AG09319 (cell line): Measurements from ENCODE around the gene AGPAT3.

ENCODE experiments used
- DNase-seq: peaks from one replicate; pipeline ENCODE4 v3.0.0-alpha.2; 2010; ENCODE audit warnings: low read depth; ENCODE audit errors: extremely low read depth
- TF ChIP-seq, protein P1 (sequence below): IDR thresholded peaks from 2 replicates; pipeline ENCODE4 v1.5.1; 2011; ENCODE audit warnings: low read depth, mild to moderate bottlenecking, inconsistent platforms, low read length, moderate library complexity

The AGPAT3 gene

DNA sequence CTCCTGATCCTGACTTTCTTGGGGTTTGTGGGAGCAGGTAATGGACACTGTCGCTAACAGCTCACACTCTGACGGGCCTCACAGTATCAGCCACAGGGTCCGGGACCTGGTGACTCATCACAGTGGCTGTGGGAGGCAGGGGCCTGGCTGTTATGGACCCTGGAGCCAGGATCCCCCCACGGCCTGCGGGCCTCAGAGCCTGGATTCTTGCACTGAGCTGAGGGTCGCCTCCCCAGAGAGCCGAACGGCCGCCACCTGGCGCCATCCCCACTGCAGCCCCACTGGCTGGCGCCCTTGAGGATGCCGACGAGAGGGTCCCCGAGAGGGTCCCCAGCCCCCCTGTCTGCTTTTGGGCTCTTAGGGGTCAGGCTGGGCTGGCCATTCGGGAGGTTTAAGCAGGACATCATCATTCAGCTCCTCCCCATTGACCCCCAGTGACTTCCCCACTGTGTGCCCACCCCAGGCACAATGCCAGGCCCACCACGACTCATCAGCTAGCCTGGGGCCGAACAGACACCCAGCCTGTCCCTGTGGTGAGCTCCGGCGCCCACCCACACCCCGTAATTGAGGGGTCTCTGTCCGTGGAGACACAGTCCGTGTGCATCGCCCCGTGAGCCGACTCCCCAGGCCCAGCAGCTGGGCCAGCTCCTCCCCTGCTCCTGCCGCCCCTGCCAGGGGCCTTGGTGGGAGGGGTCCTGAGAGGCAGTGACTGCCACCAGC is 116.3 kb downstream of the AGPAT3 start:
- no peak for DNase-seq
- TF ChIP-seq, protein P1, sequence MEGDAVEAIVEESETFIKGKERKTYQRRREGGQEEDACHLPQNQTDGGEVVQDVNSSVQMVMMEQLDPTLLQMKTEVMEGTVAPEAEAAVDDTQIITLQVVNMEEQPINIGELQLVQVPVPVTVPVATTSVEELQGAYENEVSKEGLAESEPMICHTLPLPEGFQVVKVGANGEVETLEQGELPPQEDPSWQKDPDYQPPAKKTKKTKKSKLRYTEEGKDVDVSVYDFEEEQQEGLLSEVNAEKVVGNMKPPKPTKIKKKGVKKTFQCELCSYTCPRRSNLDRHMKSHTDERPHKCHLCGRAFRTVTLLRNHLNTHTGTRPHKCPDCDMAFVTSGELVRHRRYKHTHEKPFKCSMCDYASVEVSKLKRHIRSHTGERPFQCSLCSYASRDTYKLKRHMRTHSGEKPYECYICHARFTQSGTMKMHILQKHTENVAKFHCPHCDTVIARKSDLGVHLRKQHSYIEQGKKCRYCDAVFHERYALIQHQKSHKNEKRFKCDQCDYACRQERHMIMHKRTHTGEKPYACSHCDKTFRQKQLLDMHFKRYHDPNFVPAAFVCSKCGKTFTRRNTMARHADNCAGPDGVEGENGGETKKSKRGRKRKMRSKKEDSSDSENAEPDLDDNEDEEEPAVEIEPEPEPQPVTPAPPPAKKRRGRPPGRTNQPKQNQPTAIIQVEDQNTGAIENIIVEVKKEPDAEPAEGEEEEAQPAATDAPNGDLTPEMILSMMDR, result no peak

- TF ChIP-seq, protein P1, result no peak
- no peak for DNase-seq
Observed at GRCh38 chr21:43981871-43982210, 116.8 kb downstream of the AGPAT3 start.

DNA sequence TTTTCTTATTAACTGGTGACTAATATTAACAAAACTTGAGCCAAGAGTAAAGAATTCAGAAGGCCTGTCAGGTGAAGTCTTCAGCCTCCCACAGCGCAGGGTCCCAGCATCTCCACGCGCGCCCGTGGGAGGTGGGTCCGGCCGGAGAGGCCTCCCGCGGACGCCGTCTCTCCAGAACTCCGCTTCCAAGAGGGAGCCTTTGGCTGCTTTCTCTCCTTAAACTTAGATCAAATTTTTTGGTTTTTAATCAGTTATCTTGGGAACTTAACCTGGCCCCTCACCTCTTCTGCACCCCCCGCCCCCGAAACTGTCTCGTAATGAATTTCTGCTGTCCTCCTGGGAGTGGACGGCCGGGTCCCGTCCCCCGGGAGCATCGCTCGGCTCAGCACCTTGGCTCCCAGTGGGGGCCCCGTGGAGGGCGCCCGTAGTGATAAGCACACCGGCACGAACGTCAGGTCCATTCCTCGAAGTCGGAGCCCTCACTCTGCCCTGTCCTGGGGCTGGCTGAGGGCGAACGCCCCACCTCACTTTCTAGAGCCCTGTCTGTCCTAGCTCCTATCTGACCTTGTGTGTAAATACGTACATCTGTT is 117.6 kb downstream of the AGPAT3 start:
- TF ChIP-seq, protein P1, result no peak
- no peak for DNase-seq

- TF ChIP-seq, protein P1, result no peak
- DNase-seq, result no peak
Observed at GRCh38 chr21:43983390-43983789, 118.4 kb downstream of the AGPAT3 start.

DNA sequence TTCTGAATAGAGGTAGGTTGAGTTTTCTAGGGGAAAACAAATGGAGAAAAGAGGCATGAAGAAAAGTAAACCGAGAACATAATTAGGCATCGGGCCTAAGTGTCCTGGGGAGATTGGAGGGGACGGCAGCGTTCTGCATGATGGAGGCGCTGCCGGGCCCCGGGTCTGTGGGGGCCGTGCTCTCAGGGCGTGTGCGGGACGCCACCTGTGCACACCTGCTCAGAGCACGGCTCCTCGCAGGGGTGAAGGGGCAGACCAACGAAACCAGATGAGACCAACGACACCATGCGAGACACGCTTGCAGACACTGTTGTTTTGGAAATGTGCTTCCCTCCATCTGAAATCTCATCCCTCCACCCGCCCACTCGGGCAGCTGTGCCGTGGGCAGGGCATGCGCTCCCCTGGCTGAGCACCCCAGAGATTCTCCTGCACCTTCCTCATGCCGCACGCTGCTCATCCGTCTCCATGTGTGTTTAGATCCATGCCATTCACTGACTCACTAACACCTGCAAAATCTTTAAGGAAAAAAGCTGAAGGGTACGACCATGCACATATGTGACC is 118.9 kb downstream of the AGPAT3 start:
- no peak for DNase-seq
- TF ChIP-seq, protein P1, result no peak

GRCh38 chr21:43984905-43985689 is 120.1 kb downstream of the AGPAT3 start:
- no peak for DNase-seq
- TF ChIP-seq, protein P1, result no peak
